Osteoblast (primary cell): ENCODE data around the gene SEMA3G. TPM values are rescaled to one million over a fixed set of nuclear protein-coding genes. Genes with fewer than 3 reads are reported as not detected.

Experiments
- DNase-seq: peaks from one replicate; pipeline ENCODE4 v3.0.0; 2011; ENCODE audit warnings: low spot score, mixed read lengths; ENCODE audit not compliant: insufficient read length; ENCODE audit errors: missing footprints
- H2AFZ ChIP-seq: 2 replicates; pipeline ENCODE4 v1.6.0; 2011; ENCODE audit warnings: mild to moderate bottlenecking, low read length
- H3K27ac ChIP-seq: 2 replicates; pipeline ENCODE4 v1.5.1; 2011; ENCODE audit warnings: mild to moderate bottlenecking, low read depth, low read length, moderate library complexity
- H3K27me3 ChIP-seq: 2 replicates; pipeline ENCODE4 v1.6.0; 2012; ENCODE audit warnings: mild to moderate bottlenecking, control low read depth, inconsistent platforms, low read length, moderate library complexity; ENCODE audit not compliant: insufficient read depth
- H3K36me3 ChIP-seq: 2 replicates; pipeline ENCODE4 v1.5.1; 2011; ENCODE audit warnings: mild to moderate bottlenecking, low read length, control low read depth, moderate library complexity; ENCODE audit not compliant: insufficient read depth
- H3K4me1 ChIP-seq: 2 replicates; pipeline ENCODE4 v1.5.1; 2011; ENCODE audit warnings: mild to moderate bottlenecking, low read length, control low read depth, moderate library complexity; ENCODE audit not compliant: insufficient read depth
- H3K4me2 ChIP-seq: 2 replicates; pipeline ENCODE4 v1.6.0; 2011; ENCODE audit warnings: mild to moderate bottlenecking, low read length; ENCODE audit not compliant: insufficient read depth
- H3K4me3 ChIP-seq: fragments of 200-600 bp; sonication (generic); 3 replicates; pipeline ENCODE4 v1.5.1; 2012; ENCODE audit warnings: mild to moderate bottlenecking, low read length, inconsistent platforms; ENCODE audit not compliant: insufficient read depth
- H3K79me2 ChIP-seq: 2 replicates; pipeline ENCODE4 v1.6.0; 2012; ENCODE audit warnings: mild to moderate bottlenecking, low read length, control low read depth, inconsistent platforms; ENCODE audit not compliant: insufficient read depth
- H3K9me3 ChIP-seq: 2 replicates; pipeline ENCODE4 v1.5.1; 2011; ENCODE audit warnings: low read depth, low read length, control low read depth
- H4K20me1 ChIP-seq: 2 replicates; pipeline ENCODE4 v1.6.0; 2012; ENCODE audit warnings: mild to moderate bottlenecking, low read length, control low read depth; ENCODE audit not compliant: insufficient read depth
- CTCF ChIP-seq: IDR thresholded peaks from 2 replicates; pipeline ENCODE4 v1.5.1; 2011; ENCODE audit warnings: mild to moderate bottlenecking, low read depth, low read length, moderate library complexity; ENCODE audit errors: extremely low read depth
- total RNA-seq: library from RNA; depleted of rRNA; stranded (reverse); fragments of >200 nt; gene quantifications from 2 replicates; pipeline ENCODE4 v1.2.3, GENCODE V29; 2012

Gene SEMA3G
- total RNA-seq, 1 donor: not detected

GRCh38 chr3:52420388-52420787, 24.5 kb downstream of the SEMA3G start:
- H4K20me1 ChIP-seq: no peaks in the 10 kb centered on the region

GRCh38 chr3:52415800-52416199, 29.1 kb downstream of the SEMA3G start:
- H3K79me2 ChIP-seq: peaks cover 19% of the 10 kb centered on the region
- H3K4me2 ChIP-seq: no peak overlapping the region
- no peak overlapping the region for H3K27ac ChIP-seq
- H2AFZ ChIP-seq: no peak overlapping the region
- TF ChIP-seq CTCF: no peak
- H3K4me3 ChIP-seq: no peak overlapping the region
- peaks cover 3% of the 10 kb centered on the region for H4K20me1 ChIP-seq
- no peaks in the 10 kb centered on the region for H3K27me3 ChIP-seq
- no peaks in the 10 kb centered on the region for H3K36me3 ChIP-seq
- peaks cover 20% of the 10 kb centered on the region for H3K4me1 ChIP-seq
- H3K9me3 ChIP-seq: no peaks in the 10 kb centered on the region
- DNase-seq: no peak

More at GRCh38 chr3:52420388-52420787, 24.5 kb downstream of the SEMA3G start:
- Histone ChIP-seq H3K27me3 (peaks cover 2% of the 10 kb centered on the region), H3K79me2 (no peaks in the 10 kb centered on the region), H3K4me1 (no peaks in the 10 kb centered on the region), H3K4me3 (no peak overlapping the region), H3K4me2 (no peak overlapping the region), H2AFZ (no peak overlapping the region), H3K36me3 (no peaks in the 10 kb centered on the region), H3K9me3 (no peaks in the 10 kb centered on the region), H3K27ac (no peak overlapping the region)
- no peak for TF ChIP-seq CTCF
- no peak for DNase-seq

DNA sequence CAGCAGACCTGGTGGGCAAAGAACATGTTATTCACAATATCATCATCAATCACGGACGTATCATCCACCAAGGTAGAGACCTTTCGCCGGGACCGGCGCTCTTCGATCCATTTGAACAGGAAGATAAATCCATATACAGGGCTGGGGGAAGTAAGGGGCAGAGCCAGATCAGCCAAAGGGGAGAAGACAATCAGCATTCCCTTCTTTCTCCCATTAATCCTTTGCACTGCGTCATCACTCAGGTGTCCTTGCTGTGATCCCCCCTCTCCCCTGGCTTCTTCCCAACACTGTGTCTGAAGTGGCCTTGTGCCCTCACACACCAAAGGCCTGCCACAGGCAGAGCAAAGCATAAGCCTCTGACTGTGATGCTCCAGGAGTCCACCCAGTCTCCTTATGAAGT, 36.4 kb downstream of the SEMA3G start:
- Histone ChIP-seq H3K4me3 (peak overlapping the region; percentile 98), H3K27me3 (no peaks in the 10 kb centered on the region), H3K4me2 (peak overlapping the region; percentile 92), H4K20me1 (peaks cover 15% of the 10 kb centered on the region), H3K27ac (no peak overlapping the region), H3K79me2 (peaks cover 48% of the 10 kb centered on the region), H2AFZ (no peak overlapping the region), H3K36me3 (peaks cover 51% of the 10 kb centered on the region), H3K9me3 (no peaks in the 10 kb centered on the region), H3K4me1 (peaks cover 30% of the 10 kb centered on the region)
- no peak for TF ChIP-seq CTCF
- peak; percentile 53 for DNase-seq

DNA sequence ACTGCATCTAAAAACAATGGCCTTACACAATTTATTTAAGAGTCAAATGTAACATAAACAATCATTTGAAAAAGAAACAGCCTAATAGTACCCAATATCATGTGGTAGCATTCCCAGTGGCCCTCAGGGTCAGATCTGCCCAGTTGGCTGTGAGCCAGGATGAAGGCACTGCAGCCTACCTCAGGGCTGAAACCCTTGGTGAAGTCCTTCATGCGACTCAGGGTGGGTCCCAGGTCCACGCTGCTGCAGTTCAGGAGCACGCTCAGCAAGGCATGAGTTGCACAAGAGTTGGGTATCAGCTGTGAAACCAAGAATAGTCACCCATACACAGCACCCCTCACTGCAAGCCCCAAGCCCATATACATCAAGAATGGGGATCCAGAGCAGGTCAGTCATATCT, 37.1 kb downstream of the SEMA3G start:
- Histone ChIP-seq H3K36me3 (peaks cover 58% of the 10 kb centered on the region), H3K79me2 (peaks cover 43% of the 10 kb centered on the region), H3K27ac (no peak overlapping the region), H2AFZ (no peak overlapping the region), H3K4me3 (no peak overlapping the region), H4K20me1 (peaks cover 15% of the 10 kb centered on the region), H3K4me2 (no peak overlapping the region), H3K27me3 (no peaks in the 10 kb centered on the region), H3K9me3 (no peaks in the 10 kb centered on the region), H3K4me1 (peaks cover 29% of the 10 kb centered on the region)
- no peak for TF ChIP-seq CTCF
- DNase-seq: no peak
